ENCODE measurements around the gene TPD52L1.

TPD52L1 gene

GRCh38 chr6:125167579-125167978 lies 14.0 kb downstream of the TPD52L1 start:
- TF ChIP-seq, protein P1, sequence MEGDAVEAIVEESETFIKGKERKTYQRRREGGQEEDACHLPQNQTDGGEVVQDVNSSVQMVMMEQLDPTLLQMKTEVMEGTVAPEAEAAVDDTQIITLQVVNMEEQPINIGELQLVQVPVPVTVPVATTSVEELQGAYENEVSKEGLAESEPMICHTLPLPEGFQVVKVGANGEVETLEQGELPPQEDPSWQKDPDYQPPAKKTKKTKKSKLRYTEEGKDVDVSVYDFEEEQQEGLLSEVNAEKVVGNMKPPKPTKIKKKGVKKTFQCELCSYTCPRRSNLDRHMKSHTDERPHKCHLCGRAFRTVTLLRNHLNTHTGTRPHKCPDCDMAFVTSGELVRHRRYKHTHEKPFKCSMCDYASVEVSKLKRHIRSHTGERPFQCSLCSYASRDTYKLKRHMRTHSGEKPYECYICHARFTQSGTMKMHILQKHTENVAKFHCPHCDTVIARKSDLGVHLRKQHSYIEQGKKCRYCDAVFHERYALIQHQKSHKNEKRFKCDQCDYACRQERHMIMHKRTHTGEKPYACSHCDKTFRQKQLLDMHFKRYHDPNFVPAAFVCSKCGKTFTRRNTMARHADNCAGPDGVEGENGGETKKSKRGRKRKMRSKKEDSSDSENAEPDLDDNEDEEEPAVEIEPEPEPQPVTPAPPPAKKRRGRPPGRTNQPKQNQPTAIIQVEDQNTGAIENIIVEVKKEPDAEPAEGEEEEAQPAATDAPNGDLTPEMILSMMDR (conservative IDR thresholded peaks at IDR 0.05; ENCODE audit: low read depth): no peak
- ChIA-PET CTCF (no interaction called here), POLR2A (ENCODE audit: low non-redundant PET) (no interaction called here)
- no peak for DNase-seq (ENCODE audit: low spot score)
- H3K27ac ChIP-seq: no peak overlapping the region

DNA sequence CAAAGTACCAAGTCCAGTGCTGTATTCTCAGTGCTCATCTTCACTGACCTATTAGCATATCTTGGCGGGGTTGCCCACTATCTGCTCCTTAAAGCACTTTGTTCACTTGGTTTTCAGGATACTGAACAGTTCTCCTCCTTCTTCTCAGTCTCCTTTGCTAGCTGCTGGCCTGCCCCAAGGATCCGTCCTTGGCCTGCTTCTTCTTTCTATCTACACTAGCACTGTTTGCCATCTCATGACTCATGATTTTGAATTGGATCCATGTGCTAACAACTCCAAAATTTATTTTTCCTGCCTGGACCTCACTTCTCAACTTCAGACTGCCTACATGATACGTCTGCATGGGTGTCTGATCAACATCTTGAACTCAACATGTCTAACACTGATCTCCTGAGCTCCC lies 15.5 kb downstream of the TPD52L1 start:
- ChIA-PET POLR2A (ENCODE audit: low non-redundant PET) (no interaction called here), CTCF (no interaction called here)
- no peak overlapping the region for H3K27ac ChIP-seq
- TF ChIP-seq, protein P1 (conservative IDR thresholded peaks at IDR 0.05; ENCODE audit: low read depth): no peak
- DNase-seq (ENCODE audit: low spot score): no peak

DNA sequence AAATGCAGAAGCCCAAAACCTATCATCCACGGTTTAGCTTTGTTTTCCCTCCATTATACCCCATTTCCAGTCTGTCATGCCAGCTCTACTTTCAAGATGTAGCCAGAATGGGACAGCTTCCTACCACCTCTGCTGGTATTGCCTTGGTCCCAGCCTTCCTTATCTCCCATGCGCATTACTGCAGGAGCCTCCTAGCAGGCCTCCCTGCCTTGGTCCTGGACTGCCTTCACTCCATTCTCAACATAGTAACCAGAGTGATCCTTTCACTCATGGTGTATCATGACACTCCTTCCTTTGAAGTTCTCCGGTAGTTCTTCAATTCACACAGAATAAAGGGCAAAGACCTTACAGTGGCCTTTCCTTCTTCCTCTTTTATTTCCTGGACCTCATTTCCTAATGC lies 15.9 kb downstream of the TPD52L1 start:
- DNase-seq (ENCODE audit: low spot score): no peak
- TF ChIP-seq, protein P1 (conservative IDR thresholded peaks at IDR 0.05; ENCODE audit: low read depth): no peak
- ChIA-PET CTCF (no interaction called here), POLR2A (ENCODE audit: low non-redundant PET) (no interaction called here)
- no peak overlapping the region for H3K27ac ChIP-seq

DNA sequence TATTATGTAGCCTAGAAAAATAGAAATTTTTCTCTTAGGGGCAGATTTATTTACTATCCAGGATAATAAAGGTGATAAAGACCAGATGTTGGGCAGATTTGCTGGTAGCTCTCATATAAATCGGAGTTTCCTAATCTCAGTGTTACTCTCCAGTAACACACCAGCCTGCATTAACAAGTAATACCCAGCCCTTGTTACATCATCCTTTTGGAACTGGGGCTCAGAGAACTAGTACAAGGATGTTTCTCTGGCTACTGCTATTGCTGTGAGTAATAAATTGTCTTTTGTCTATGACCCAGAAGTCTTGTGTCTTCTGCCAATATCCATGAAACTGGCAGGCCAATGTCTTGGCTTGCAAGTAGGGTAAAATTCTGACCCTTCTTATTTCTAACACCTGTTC lies 16.8 kb downstream of the TPD52L1 start:
- ChIA-PET CTCF (interaction anchor here (0.6 to 1.3 kb wide), 3 partner anchors 15 to 1972 kb away, joined by 3 to 6 read pairs (median 3); no protein-coding TSS in a partner anchor), POLR2A (ENCODE audit: low non-redundant PET) (no interaction called here)
- no peak for DNase-seq (ENCODE audit: low spot score)
- H3K27ac ChIP-seq: no peak overlapping the region
- TF ChIP-seq, protein P1 (conservative IDR thresholded peaks at IDR 0.05; ENCODE audit: low read depth): no peak

DNA sequence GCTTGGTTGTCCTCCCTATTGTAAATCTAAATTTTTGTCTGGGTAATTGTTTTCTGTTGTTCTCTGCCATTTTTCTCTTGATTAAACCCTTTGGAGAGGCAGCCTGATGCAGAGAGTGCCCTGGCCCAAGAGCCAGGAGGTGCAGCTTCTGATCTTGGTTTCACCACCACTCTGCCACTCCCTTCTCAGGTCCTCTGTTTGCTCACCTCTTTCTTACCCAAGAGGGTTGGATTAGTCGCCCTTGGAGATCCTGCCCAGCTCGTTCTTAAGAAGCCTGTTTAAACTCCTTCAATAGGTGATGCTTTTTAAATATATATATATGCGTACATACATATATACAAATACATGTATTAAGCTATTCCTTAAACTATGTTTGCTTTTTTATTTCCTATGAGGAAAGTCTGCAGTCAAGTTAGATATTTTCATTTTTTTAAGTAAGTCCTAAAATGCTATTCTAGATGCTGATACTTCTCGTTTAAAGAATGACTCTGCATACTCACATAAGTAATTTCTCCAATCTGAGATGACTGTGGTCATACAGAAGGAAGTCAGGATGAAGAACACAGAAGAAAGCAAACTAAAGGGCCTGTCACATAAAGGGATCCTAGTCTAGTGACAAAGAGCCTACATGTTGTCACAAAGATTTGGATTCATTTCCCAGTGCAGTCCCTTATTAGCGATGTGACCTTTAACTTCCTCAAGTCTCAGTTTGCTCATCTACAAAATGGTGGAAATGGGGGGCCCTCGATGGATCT lies 19.9 kb downstream of the TPD52L1 start:
- POLR2A ChIA-PET (ENCODE audit: low non-redundant PET): no interaction called here
- CTCF ChIA-PET: no interaction called here
- DNase-seq (ENCODE audit: low spot score): no peak
- H3K27ac ChIP-seq: no peak overlapping the region
- TF ChIP-seq, protein P1 (conservative IDR thresholded peaks at IDR 0.05; ENCODE audit: low read depth): no peak

GRCh38 chr6:125174626-125175025 lies 21.1 kb downstream of the TPD52L1 start:
- no peak overlapping the region for H3K27ac ChIP-seq
- CTCF ChIA-PET: no interaction called here
- POLR2A ChIA-PET (ENCODE audit: low non-redundant PET): no interaction called here
- TF ChIP-seq, protein P1 (conservative IDR thresholded peaks at IDR 0.05; ENCODE audit: low read depth): no peak
- DNase-seq (ENCODE audit: low spot score): no peak

Data from RWPE1 (cell line).